ENCODE results near the gene FHOD3. TPM values are rescaled to one million over a fixed set of nuclear protein-coding genes. Genes with fewer than 3 reads are reported as not detected.

FHOD3 gene
- polyA plus RNA-seq, 1 experiment, result 41.1 TPM

GRCh38 chr18:36736094-36736493 lies 438.6 kb downstream of the FHOD3 start:
- no peak for DNase-seq (ENCODE audit: low read depth, low spot score)
- POLR2A ChIA-PET, result no interaction called here
- no peak overlapping the region for H3K4me3 ChIP-seq (ENCODE audit: low read depth, low read length)
- no peak overlapping the region for H3K27ac ChIP-seq (ENCODE audit: low read depth, low read length)
- peaks cover 4% of the 10 kb centered on the region for H3K9me3 ChIP-seq (ENCODE audit: control insufficient read depth, insufficient read depth, low read length)
- CTCF ChIA-PET, result no interaction called here
- TF ChIP-seq CTCF (IDR thresholded peaks at IDR 0.05; ENCODE audit: low read depth, low read length), result no peak
- H3K27me3 ChIP-seq (ENCODE audit: control insufficient read depth, insufficient read depth, low read length), result no peaks in the 10 kb centered on the region

GRCh38 chr18:36737316-36737715 lies 439.8 kb downstream of the FHOD3 start:
- no peak overlapping the region for H3K4me3 ChIP-seq (ENCODE audit: low read depth, low read length)
- no peaks in the 10 kb centered on the region for H3K27me3 ChIP-seq (ENCODE audit: control insufficient read depth, insufficient read depth, low read length)
- CTCF ChIA-PET, result no interaction called here
- no peak for TF ChIP-seq CTCF (IDR thresholded peaks at IDR 0.05; ENCODE audit: low read depth, low read length)
- no peak overlapping the region for H3K27ac ChIP-seq (ENCODE audit: low read depth, low read length)
- POLR2A ChIA-PET, result no interaction called here
- DNase-seq (ENCODE audit: low read depth, low spot score), result no peak
- H3K9me3 ChIP-seq (ENCODE audit: control insufficient read depth, insufficient read depth, low read length), result peaks cover 4% of the 10 kb centered on the region

GRCh38 chr18:36744261-36744876 lies 446.9 kb downstream of the FHOD3 start:
- CTCF ChIA-PET, result interaction anchor here (1.2 kb wide), 1 partner anchor 12 kb away, joined by 3 read pairs; no protein-coding TSS in a partner anchor
- DNase-seq (ENCODE audit: low read depth, low spot score), result peak; percentile 27
- no peaks in the 10 kb centered on the region for H3K27me3 ChIP-seq (ENCODE audit: control insufficient read depth, insufficient read depth, low read length)

GRCh38 chr18:36745219-36745975 lies 447.9 kb downstream of the FHOD3 start:
- CTCF ChIA-PET, result no interaction called here
- Histone ChIP-seq H3K4me3 (ENCODE audit: low read depth, low read length) (no peak overlapping the region), H3K27ac (ENCODE audit: low read depth, low read length) (no peak overlapping the region), H3K27me3 (ENCODE audit: control insufficient read depth, insufficient read depth, low read length) (no peaks in the 10 kb centered on the region), H3K9me3 (ENCODE audit: control insufficient read depth, insufficient read depth, low read length) (no peaks in the 10 kb centered on the region)
- POLR2A ChIA-PET, result no interaction called here
- TF ChIP-seq CTCF (IDR thresholded peaks at IDR 0.05; ENCODE audit: low read depth, low read length), result no peak
- DNase-seq (ENCODE audit: low read depth, low spot score), result no peak

More at GRCh38 chr18:36744261-36744876, 446.9 kb downstream of the FHOD3 start:
- Histone ChIP-seq H3K27ac (ENCODE audit: low read depth, low read length) (peak overlapping the region; percentile 31), H3K9me3 (ENCODE audit: control insufficient read depth, insufficient read depth, low read length) (no peaks in the 10 kb centered on the region), H3K4me3 (ENCODE audit: low read depth, low read length) (no peak overlapping the region)
- POLR2A ChIA-PET, result no interaction called here
- no peak for TF ChIP-seq CTCF (IDR thresholded peaks at IDR 0.05; ENCODE audit: low read depth, low read length)

All from AG04450 (cell line).